Right atrium auricular region (tissue), 2 donors: Measurements from ENCODE around the gene INTS11. TPM values are rescaled to one million over a fixed set of nuclear protein-coding genes. Genes with fewer than 3 reads are reported as not detected.

Source experiments
- DNase-seq: peaks from one replicate; pipeline ENCODE4 v3.0.0-alpha.2; 2019; ENCODE audit warnings: low spot score
- H3K27ac ChIP-seq, 2 donors: fragments of 200-600 bp; sonication (generic); 1 replicate in 1 of 2; 2 replicates in 1 of 2; pipeline ENCODE4 v1.5.1; 2016 to 2019
- H3K27me3 ChIP-seq, 2 donors: fragments of 200-600 bp; sonication (generic); one replicate each; pipeline versions ENCODE4 v1.5.1 to v1.6.0; 2017 to 2019
- H3K36me3 ChIP-seq: fragments of 200-600 bp; sonication (generic); one replicate; pipeline ENCODE4 v1.5.1; 2016
- H3K4me1 ChIP-seq, 2 donors: fragments of 200-600 bp; sonication (generic); one replicate each; pipeline versions ENCODE4 v1.5.1 to v1.6.0; 2017 to 2019
- H3K4me3 ChIP-seq, 2 donors: fragments of 200-600 bp; sonication (generic); 1 replicate in 1 of 2; 2 replicates in 1 of 2; pipeline ENCODE4 v1.5.1; 2017 to 2019; ENCODE audit warnings: mild to moderate bottlenecking in 1 of 2, moderate library complexity in 1 of 2
- H3K9me3 ChIP-seq, 2 donors: fragments of 200-600 bp; sonication (generic); one replicate each; pipeline ENCODE4 v1.5.1; 2019
- total RNA-seq, 2 donors: library from RNA; depleted of rRNA; stranded (reverse); fragments of >200 nt; gene quantifications; one replicate each; pipeline ENCODE4 v1.1.0, GENCODE V29; 2016
- TF ChIP-seq, protein P1 (sequence below), 2 donors: fragments of 200-600 bp; sonication (generic); IDR thresholded peaks; one replicate each; pipeline ENCODE4 v1.5.1; 2019; ENCODE audit warnings: antibody characterized with exemption in 2 of 2

Gene INTS11
- total RNA-seq, 2 donors from 2014 or later = 59.6 to 65.2 TPM

DNA sequence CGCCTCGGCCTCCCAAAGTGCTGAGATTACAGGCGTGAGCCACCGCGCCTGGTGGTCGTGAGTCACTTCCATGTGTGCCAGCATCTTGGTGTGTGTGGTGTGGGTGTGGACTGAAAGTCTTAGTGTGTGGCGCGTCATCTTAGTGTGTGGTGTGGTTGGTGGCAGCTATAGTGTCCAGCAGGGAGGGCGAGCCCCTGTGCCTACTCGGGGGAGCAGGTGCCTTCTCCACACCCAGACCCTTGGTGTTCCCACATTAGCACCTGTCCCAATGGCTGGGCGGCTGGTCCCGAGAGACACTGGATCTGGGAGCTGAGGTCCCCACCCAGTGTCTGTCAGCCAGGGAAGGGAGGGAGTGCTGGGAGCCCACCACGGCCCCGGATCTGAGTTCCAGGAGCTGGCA, 41.5 kb downstream of the INTS11 start:
- DNase-seq = no peak
- no peak overlapping the region for H3K4me3 ChIP-seq
- H3K36me3 ChIP-seq = no peaks in the 10 kb centered on the region
- H3K27ac ChIP-seq = no peak overlapping the region
- H3K4me1 ChIP-seq = peaks cover 0 to 9% of the 10 kb centered on the region in 2 donors
- H3K27me3 ChIP-seq = peaks cover 0 to 8% of the 10 kb centered on the region in 2 donors
- H3K9me3 ChIP-seq = no peaks in the 10 kb centered on the region
- TF ChIP-seq, protein P1, sequence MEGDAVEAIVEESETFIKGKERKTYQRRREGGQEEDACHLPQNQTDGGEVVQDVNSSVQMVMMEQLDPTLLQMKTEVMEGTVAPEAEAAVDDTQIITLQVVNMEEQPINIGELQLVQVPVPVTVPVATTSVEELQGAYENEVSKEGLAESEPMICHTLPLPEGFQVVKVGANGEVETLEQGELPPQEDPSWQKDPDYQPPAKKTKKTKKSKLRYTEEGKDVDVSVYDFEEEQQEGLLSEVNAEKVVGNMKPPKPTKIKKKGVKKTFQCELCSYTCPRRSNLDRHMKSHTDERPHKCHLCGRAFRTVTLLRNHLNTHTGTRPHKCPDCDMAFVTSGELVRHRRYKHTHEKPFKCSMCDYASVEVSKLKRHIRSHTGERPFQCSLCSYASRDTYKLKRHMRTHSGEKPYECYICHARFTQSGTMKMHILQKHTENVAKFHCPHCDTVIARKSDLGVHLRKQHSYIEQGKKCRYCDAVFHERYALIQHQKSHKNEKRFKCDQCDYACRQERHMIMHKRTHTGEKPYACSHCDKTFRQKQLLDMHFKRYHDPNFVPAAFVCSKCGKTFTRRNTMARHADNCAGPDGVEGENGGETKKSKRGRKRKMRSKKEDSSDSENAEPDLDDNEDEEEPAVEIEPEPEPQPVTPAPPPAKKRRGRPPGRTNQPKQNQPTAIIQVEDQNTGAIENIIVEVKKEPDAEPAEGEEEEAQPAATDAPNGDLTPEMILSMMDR (IDR thresholded peaks at IDR 0.05) = no peak

GRCh38 chr1:1281533-1282321, 42.7 kb downstream of the INTS11 start:
- peaks cover 0 to 9% of the 10 kb centered on the region in 2 donors for H3K4me1 ChIP-seq
- no peak for DNase-seq
- peaks cover 0 to 8% of the 10 kb centered on the region in 2 donors for H3K27me3 ChIP-seq
- H3K9me3 ChIP-seq = no peaks in the 10 kb centered on the region
- H3K27ac ChIP-seq = no peak overlapping the region
- no peaks in the 10 kb centered on the region for H3K36me3 ChIP-seq
- H3K4me3 ChIP-seq = no peak overlapping the region
- TF ChIP-seq, protein P1 (IDR thresholded peaks at IDR 0.05) = no peak

GRCh38 chr1:1280782-1281481, 43.5 kb downstream of the INTS11 start:
- TF ChIP-seq, protein P1 (IDR thresholded peaks at IDR 0.05) = no peak
- Histone ChIP-seq H3K9me3 (no peaks in the 10 kb centered on the region), H3K36me3 (no peaks in the 10 kb centered on the region), H3K4me1 (peaks cover 0 to 9% of the 10 kb centered on the region in 2 donors), H3K27me3 (peaks cover 0 to under 1% of the 10 kb centered on the region in 2 donors), H3K27ac (no peak overlapping the region), H3K4me3 (no peak overlapping the region)
- no peak for DNase-seq

GRCh38 chr1:1279028-1279427, 45.4 kb downstream of the INTS11 start:
- no peaks in the 10 kb centered on the region for H3K9me3 ChIP-seq
- H3K27ac ChIP-seq = no peak overlapping the region

DNA sequence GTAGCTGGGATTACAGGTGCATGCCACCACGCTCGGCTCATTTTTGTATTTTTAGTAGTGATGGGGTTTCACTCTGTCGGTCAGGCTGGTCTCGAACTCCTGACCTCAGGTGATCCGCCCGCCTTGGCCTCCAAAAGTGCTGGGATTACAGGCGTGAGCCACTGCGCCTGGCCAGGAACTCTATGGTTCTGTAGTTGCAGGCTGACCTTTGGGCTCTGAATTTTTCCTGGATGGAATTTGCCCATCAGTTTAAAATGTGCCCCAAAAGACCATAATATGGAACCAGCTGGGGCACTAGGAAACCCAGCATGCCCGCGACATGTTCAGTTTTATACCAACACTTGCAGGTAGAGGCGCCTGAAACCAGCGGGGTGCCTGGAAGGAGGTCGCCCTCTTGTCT, 45.8 kb downstream of the INTS11 start:
- Histone ChIP-seq H3K36me3 (no peaks in the 10 kb centered on the region), H3K4me1 (peaks cover 0 to 18% of the 10 kb centered on the region in 2 donors), H3K4me3 (no peak overlapping the region), H3K9me3 (no peaks in the 10 kb centered on the region), H3K27ac (no peak overlapping the region), H3K27me3 (no peaks in the 10 kb centered on the region)
- TF ChIP-seq, protein P1 (IDR thresholded peaks at IDR 0.05) = no peak
- no peak for DNase-seq

More at GRCh38 chr1:1279028-1279427, 45.4 kb downstream of the INTS11 start:
- no peak for DNase-seq
- no peaks in the 10 kb centered on the region for H3K36me3 ChIP-seq
- H3K27me3 ChIP-seq = no peaks in the 10 kb centered on the region
- TF ChIP-seq, protein P1 (IDR thresholded peaks at IDR 0.05) = no peak
- H3K4me3 ChIP-seq = no peak overlapping the region
- peaks cover 0 to 18% of the 10 kb centered on the region in 2 donors for H3K4me1 ChIP-seq
